ENCODE data around the gene CACNA1H. TPM values are rescaled to one million over a fixed set of nuclear protein-coding genes. Genes with fewer than 3 reads are reported as not detected.
"Not testable (repeated sequence)": the region's sequence is repeated elsewhere in the genome, so short reads cannot be mapped to it uniquely, and the experiment has no call there.

Gene CACNA1H
- total and polyA plus RNA-seq, 2 of the 4 experiments (the other 2 are of a cell fraction) = 1.6 to 5.8 TPM

- Histone ChIP-seq H4K8ac (ENCODE audit: low read depth in 2 of 2, low read length in 2 of 2) (no peak overlapping the region), H2AK9ac (replicated peaks; ENCODE audit: low read depth, low read length, poor library complexity) (no peak overlapping the region), H3K56ac (ENCODE audit: extremely low read depth, insufficient read depth, low read length) (no peak overlapping the region), H2BK120ac (ENCODE audit: low read depth, low read length) (no peak overlapping the region), H3K36me3 (ENCODE audit: control insufficient read depth, insufficient read depth, low read length) (no peaks in the 10 kb centered on the region), H4K5ac (ENCODE audit: low read depth, low read length) (no peak overlapping the region), H4K20me1 (ENCODE audit: insufficient read depth, low read length) (no peaks in the 10 kb centered on the region; the same call in 1 of the 2 replicates), H2BK5ac (ENCODE audit: low read depth, low read length, poor library complexity, severe bottlenecking) (no peak overlapping the region), H3K27me3 (ENCODE audit: control insufficient read depth, insufficient read depth, low read length) (no peaks in the 10 kb centered on the region; the same call in 1 of the 2 replicates), H3K79me1 (ENCODE audit: low read depth in 1 of 2, low read length in 2 of 2) (no peaks in the 10 kb centered on the region; a peak in 1 of 4 replicates), H2BK15ac (ENCODE audit: low read depth, low read length) (no peak overlapping the region), H3K27ac (ENCODE audit: insufficient read depth, low read length) (no peak overlapping the region), H2AK5ac (ENCODE audit: low read depth, low read length) (no peak overlapping the region), H3K9me3 (ENCODE audit: control insufficient read depth, insufficient read depth, low read length) (no peaks in the 10 kb centered on the region), H3K14ac (replicated peaks; ENCODE audit: low read depth, low read length) (no peak overlapping the region), H4K91ac (ENCODE audit: insufficient read depth, low read depth, low read length) (no peak overlapping the region), H3K4me3 (ENCODE audit: insufficient read depth, low read depth, low read length) (no peak overlapping the region), H3K23ac (ENCODE audit: low read depth, low read length) (no peak overlapping the region), H3K18ac (ENCODE audit: low read depth, low read length) (no peak overlapping the region), H2AFZ (replicated peaks; ENCODE audit: low read length, poor library complexity) (no peak overlapping the region), H3K9me1 (ENCODE audit: insufficient read depth, low read length) (peaks cover 8% of the 10 kb centered on the region), H3K4ac (ENCODE audit: low read depth, low read length) (no peak overlapping the region), H2BK20ac (ENCODE audit: low read depth, low read length) (no peak overlapping the region), H3K4me2 (ENCODE audit: low read depth, low read length) (no peak overlapping the region), H3K9ac (ENCODE audit: low read depth, low read length) (no peak overlapping the region), H3K4me1 (ENCODE audit: control insufficient read depth, insufficient read depth, low read length) (peaks cover 18% of the 10 kb centered on the region)
- ATAC-seq (ENCODE audit: low read depth) = no peak
- dilution Hi-C loops (cut with HindIII; ENCODE audit: low sequenced_read_pairs, unreplicated experiment) = no loop called here
- TF ChIP-seq CHD1 (IDR thresholded peaks at IDR 0.05; ENCODE audit: low read depth, low read length) (no peak), BHLHE40 (IDR thresholded peaks at IDR 0.05; ENCODE audit: low read depth, low read length) (no peak)
- BruUV-seq (replicated peaks) = no TSS peak
- intact Hi-C loops (cut with micrococcal nuclease) = no loop called here
- 94% methylated on average over 16 of the region's 18 CpGs; no CpG with 5 or more reads in 1 of the 2 experiments for WGBS, 2 experiments (ENCODE audit: extremely low coverage in 2 of 2, insufficient read length in 1 of 2)
- CTCF ChIA-PET = no interaction called here
- POLR2A ChIA-PET (ENCODE audit: unreplicated experiment) = no interaction called here
- no peak for DNase-seq
- in situ Hi-C loops (cut with MboI; ENCODE audit: low sequenced_read_pairs) = no loop called here
Measured at GRCh38 chr16:1184980-1185379, 32.1 kb downstream of the CACNA1H start.

- POLR2A ChIA-PET (ENCODE audit: unreplicated experiment); intact Hi-C loops (cut with micrococcal nuclease): not testable (repeated sequence)
Measured at GRCh38 chr16:1185460-1186207, 32.7 kb downstream of the CACNA1H start.

More at GRCh38 chr16:1185460-1186207, 32.7 kb downstream of the CACNA1H start:
- H2BK20ac ChIP-seq (ENCODE audit: low read depth, low read length); CTCF ChIA-PET; H4K5ac ChIP-seq (ENCODE audit: low read depth, low read length); H2AFZ ChIP-seq (replicated peaks; ENCODE audit: low read length, poor library complexity); H3K27ac ChIP-seq (ENCODE audit: insufficient read depth, low read length); H3K9me1 ChIP-seq (ENCODE audit: insufficient read depth, low read length); H3K14ac ChIP-seq (replicated peaks; ENCODE audit: low read depth, low read length); H3K79me1 ChIP-seq (ENCODE audit: low read depth in 1 of 2, low read length in 2 of 2); H4K91ac ChIP-seq (ENCODE audit: insufficient read depth, low read depth, low read length); H3K23ac ChIP-seq (ENCODE audit: low read depth, low read length); BruUV-seq (replicated peaks); H3K4me3 ChIP-seq (ENCODE audit: insufficient read depth, low read depth, low read length); H3K56ac ChIP-seq (ENCODE audit: extremely low read depth, insufficient read depth, low read length); H3K9ac ChIP-seq (ENCODE audit: low read depth, low read length); H2BK15ac ChIP-seq (ENCODE audit: low read depth, low read length); DNase-seq; in situ Hi-C loops (cut with MboI; ENCODE audit: low sequenced_read_pairs); H2BK5ac ChIP-seq (ENCODE audit: low read depth, low read length, poor library complexity, severe bottlenecking); dilution Hi-C loops (cut with HindIII; ENCODE audit: low sequenced_read_pairs, unreplicated experiment); H3K4me2 ChIP-seq (ENCODE audit: low read depth, low read length); H2AK9ac ChIP-seq (replicated peaks; ENCODE audit: low read depth, low read length, poor library complexity); H4K8ac ChIP-seq (ENCODE audit: low read depth in 2 of 2, low read length in 2 of 2); H3K18ac ChIP-seq (ENCODE audit: low read depth, low read length); ATAC-seq (ENCODE audit: low read depth); H4K20me1 ChIP-seq (ENCODE audit: insufficient read depth, low read length); H3K36me3 ChIP-seq (ENCODE audit: control insufficient read depth, insufficient read depth, low read length); H3K4ac ChIP-seq (ENCODE audit: low read depth, low read length); H2BK120ac ChIP-seq (ENCODE audit: low read depth, low read length); H3K9me3 ChIP-seq (ENCODE audit: control insufficient read depth, insufficient read depth, low read length); H2AK5ac ChIP-seq (ENCODE audit: low read depth, low read length); H3K27me3 ChIP-seq (ENCODE audit: control insufficient read depth, insufficient read depth, low read length): not testable (repeated sequence)
- peaks cover 18% of the 10 kb centered on the region for H3K4me1 ChIP-seq (ENCODE audit: control insufficient read depth, insufficient read depth, low read length)
- WGBS, 2 experiments (ENCODE audit: extremely low coverage in 2 of 2, insufficient read length in 1 of 2) = 75% methylated on average over 6 of the region's 86 CpGs; no CpG with 5 or more reads in 1 of the 2 experiments
